ENCODE data around the gene PRRT1B.

DNA sequence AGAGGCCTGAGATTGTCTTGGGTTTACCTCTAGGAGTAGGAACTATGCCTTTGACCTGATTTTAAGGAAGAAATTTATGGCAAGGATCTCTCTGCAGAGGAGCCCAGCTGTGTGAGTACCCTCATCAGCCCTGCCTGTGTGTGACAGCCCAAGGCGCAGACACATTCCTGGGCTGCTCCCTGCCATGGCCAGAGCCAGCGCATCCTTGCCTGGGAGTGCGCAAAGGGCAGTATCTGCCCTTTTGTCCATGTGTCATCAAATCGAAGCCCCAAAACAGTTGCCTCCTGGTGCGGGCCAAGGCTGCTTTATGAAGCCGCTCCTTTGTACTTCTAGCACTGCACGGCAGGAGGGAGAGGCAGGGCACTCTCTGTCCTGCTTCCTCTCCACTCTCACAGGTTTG lies 51.9 kb downstream of the PRRT1B start:
- TF ChIP-seq POLR2AphosphoS5 (IDR thresholded peaks at IDR 0.05; ENCODE audit: low read depth, low read length) (no peak), TAF1 (IDR thresholded peaks at IDR 0.05; ENCODE audit: borderline replicate concordance, insufficient read depth, low read length) (no peak)
